Gastroesophageal sphincter (tissue), 3 donors: Measurements from ENCODE around the gene ECEL1.

Source experiments
- POLR2A ChIP-seq, 2 donors: fragments of 450-650 bp; IDR thresholded peaks; one replicate each; pipeline ENCODE4 v1.6.1; 2017; ENCODE audit warnings: antibody characterized with exemption in 2 of 2, mild to moderate bottlenecking in 2 of 2, moderate library complexity in 1 of 2
- TF ChIP-seq, protein P1 (sequence below), 4 experiments: fragments of 200-600 bp in 2 of 4; fragments of 450-650 bp in 2 of 4; sonication (generic) in 1 of 4; IDR thresholded peaks; one replicate each; pipeline ENCODE4 v1.5.1; 2017 to 2019; ENCODE audit warnings: antibody characterized with exemption in 4 of 4, mild to moderate bottlenecking in 2 of 4, moderate library complexity in 2 of 4

DNA sequence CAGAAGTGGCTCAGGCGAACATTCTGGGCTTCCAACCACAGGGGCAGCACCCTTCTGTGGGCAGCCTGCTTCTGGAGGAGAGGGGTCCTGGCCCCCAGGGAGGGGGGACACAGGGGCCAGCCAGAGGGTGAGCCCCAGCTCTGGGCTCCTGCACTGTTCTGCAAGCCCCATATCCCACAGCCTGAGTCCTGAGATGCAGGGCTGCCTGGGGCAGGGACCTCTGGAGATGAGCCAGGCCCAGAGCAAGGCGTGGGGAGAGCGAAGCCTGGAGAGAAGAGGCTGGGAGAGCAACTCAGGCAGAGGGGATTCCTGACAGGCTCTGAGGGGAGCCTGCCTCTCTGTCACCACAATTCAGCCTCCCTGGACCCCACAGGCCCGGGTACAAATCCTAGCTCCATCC, 19.1 kb upstream of the ECEL1 start:
- no peak for TF ChIP-seq POLR2A (IDR thresholded peaks at IDR 0.05)
- TF ChIP-seq, protein P1, sequence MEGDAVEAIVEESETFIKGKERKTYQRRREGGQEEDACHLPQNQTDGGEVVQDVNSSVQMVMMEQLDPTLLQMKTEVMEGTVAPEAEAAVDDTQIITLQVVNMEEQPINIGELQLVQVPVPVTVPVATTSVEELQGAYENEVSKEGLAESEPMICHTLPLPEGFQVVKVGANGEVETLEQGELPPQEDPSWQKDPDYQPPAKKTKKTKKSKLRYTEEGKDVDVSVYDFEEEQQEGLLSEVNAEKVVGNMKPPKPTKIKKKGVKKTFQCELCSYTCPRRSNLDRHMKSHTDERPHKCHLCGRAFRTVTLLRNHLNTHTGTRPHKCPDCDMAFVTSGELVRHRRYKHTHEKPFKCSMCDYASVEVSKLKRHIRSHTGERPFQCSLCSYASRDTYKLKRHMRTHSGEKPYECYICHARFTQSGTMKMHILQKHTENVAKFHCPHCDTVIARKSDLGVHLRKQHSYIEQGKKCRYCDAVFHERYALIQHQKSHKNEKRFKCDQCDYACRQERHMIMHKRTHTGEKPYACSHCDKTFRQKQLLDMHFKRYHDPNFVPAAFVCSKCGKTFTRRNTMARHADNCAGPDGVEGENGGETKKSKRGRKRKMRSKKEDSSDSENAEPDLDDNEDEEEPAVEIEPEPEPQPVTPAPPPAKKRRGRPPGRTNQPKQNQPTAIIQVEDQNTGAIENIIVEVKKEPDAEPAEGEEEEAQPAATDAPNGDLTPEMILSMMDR (IDR thresholded peaks at IDR 0.05) = no peak
